Osteocyte (in vitro differentiated cells): ENCODE data around the gene PCDH15. TPM values are rescaled to one million over a fixed set of nuclear protein-coding genes. Genes with fewer than 3 reads are reported as not detected.

ENCODE experiments used
- DNase-seq: peaks from one replicate; pipeline ENCODE4 v3.0.0; 2021; ENCODE audit warnings: mixed read lengths; ENCODE audit not compliant: unreplicated experiment; ENCODE audit errors: extremely low spot score
- H3K27ac Mint-ChIP-seq: one replicate; pipeline ENCODE4 v1.8.0; 2021; ENCODE audit warnings: mild to moderate bottlenecking, mixed read lengths; ENCODE audit not compliant: unreplicated experiment
- H3K27me3 Mint-ChIP-seq: one replicate; pipeline ENCODE4 v1.8.0; 2021; ENCODE audit warnings: mixed read lengths; ENCODE audit not compliant: unreplicated experiment
- H3K36me3 Mint-ChIP-seq: one replicate; pipeline ENCODE4 v1.8.0; 2021; ENCODE audit warnings: mixed read lengths; ENCODE audit not compliant: unreplicated experiment
- H3K4me1 Mint-ChIP-seq: one replicate; pipeline ENCODE4 v1.8.0; 2021; ENCODE audit warnings: mixed read lengths; ENCODE audit not compliant: unreplicated experiment
- H3K4me3 Mint-ChIP-seq: one replicate; pipeline ENCODE4 v1.8.0; 2021; ENCODE audit warnings: mild to moderate bottlenecking, moderate library complexity, mixed read lengths; ENCODE audit not compliant: unreplicated experiment
- H3K9me3 Mint-ChIP-seq: one replicate; pipeline ENCODE4 v1.8.0; 2021; ENCODE audit warnings: mixed read lengths; ENCODE audit not compliant: unreplicated experiment
- CTCF ChIP-seq: fragments of 200-600 bp; sonication (generic); IDR thresholded peaks from 2 replicates; pipeline ENCODE4 v1.5.0; 2021; ENCODE audit warnings: antibody characterized with exemption, mild to moderate bottlenecking, moderate library complexity
- total RNA-seq: library from RNA; stranded (reverse); gene quantifications from 2 replicates; pipeline ENCODE4 v1.2.1, GENCODE V29; 2021

The PCDH15 gene
- total RNA-seq, 1 donor from 2014 or later = 2.6 TPM

GRCh38 chr10:54262726-54263125 is 538.3 kb downstream of the PCDH15 start:
- Mint-ChIP-seq H3K36me3 (no peaks in the 10 kb centered on the region), H3K9me3 (peaks cover 8% of the 10 kb centered on the region), H3K27ac (no peak overlapping the region), H3K27me3 (no peaks in the 10 kb centered on the region), H3K4me3 (no peak overlapping the region), H3K4me1 (no peaks in the 10 kb centered on the region)
- TF ChIP-seq CTCF = no peak
- DNase-seq = no peak

- no peak for TF ChIP-seq CTCF
- Mint-ChIP-seq H3K36me3 (no peaks in the 10 kb centered on the region), H3K27ac (no peak overlapping the region), H3K4me1 (no peaks in the 10 kb centered on the region), H3K4me3 (no peak overlapping the region), H3K9me3 (peaks cover 6% of the 10 kb centered on the region), H3K27me3 (peaks cover 1% of the 10 kb centered on the region)
- no peak for DNase-seq
Observed at GRCh38 chr10:54259104-54259503, 541.9 kb downstream of the PCDH15 start.

- H3K4me3 Mint-ChIP-seq = no peak overlapping the region
- peaks cover 3% of the 10 kb centered on the region for H3K9me3 Mint-ChIP-seq
- no peak overlapping the region for H3K27ac Mint-ChIP-seq
- H3K36me3 Mint-ChIP-seq = no peaks in the 10 kb centered on the region
- DNase-seq = no peak
- peaks cover 4% of the 10 kb centered on the region for H3K27me3 Mint-ChIP-seq
- no peaks in the 10 kb centered on the region for H3K4me1 Mint-ChIP-seq
- TF ChIP-seq CTCF = no peak
Observed at GRCh38 chr10:54234832-54235231, 566.2 kb downstream of the PCDH15 start.

GRCh38 chr10:54203401-54203800 is 597.6 kb downstream of the PCDH15 start:
- no peaks in the 10 kb centered on the region for H3K4me1 Mint-ChIP-seq
- no peaks in the 10 kb centered on the region for H3K27me3 Mint-ChIP-seq
- no peak for DNase-seq
- H3K4me3 Mint-ChIP-seq = no peak overlapping the region
- no peak overlapping the region for H3K27ac Mint-ChIP-seq
- no peaks in the 10 kb centered on the region for H3K36me3 Mint-ChIP-seq
- H3K9me3 Mint-ChIP-seq = no peaks in the 10 kb centered on the region
- TF ChIP-seq CTCF = no peak

GRCh38 chr10:54198051-54198450 is 603.0 kb downstream of the PCDH15 start:
- Mint-ChIP-seq H3K27me3 (no peaks in the 10 kb centered on the region), H3K9me3 (no peaks in the 10 kb centered on the region), H3K4me3 (no peak overlapping the region), H3K36me3 (no peaks in the 10 kb centered on the region), H3K27ac (no peak overlapping the region), H3K4me1 (no peaks in the 10 kb centered on the region)
- no peak for TF ChIP-seq CTCF
- DNase-seq = no peak
